MM.1S (cell line): ENCODE measurements around the gene NRSN1.

ENCODE experiments used
- CTCF ChIP-seq: fragments of 300-600 bp; sonication (generic); IDR thresholded peaks from 2 replicates; pipeline ENCODE4 v1.5.1; 2016; ENCODE audit warnings: antibody characterized with exemption, low read length, mixed read lengths
- EZH2 ChIP-seq: fragments of 300-600 bp; sonication (generic); optimal IDR thresholded peaks from 2 replicates; pipeline ENCODE3; 2017; ENCODE audit warnings: low read depth, mild to moderate bottlenecking, antibody characterized with exemption, low read length, mixed read lengths
- EZH2phosphoT487 ChIP-seq: fragments of 300-600 bp; sonication (generic); IDR thresholded peaks from 2 replicates; pipeline ENCODE4 v1.6.1; 2018; ENCODE audit warnings: antibody characterized with exemption, low read length

- TF ChIP-seq CTCF (no peak), EZH2phosphoT487 (no peak), EZH2 (no peak)
Observed at GRCh38 chr6:24125980-24126379, at the start of gene NRSN1.
